Immature natural killer cell (primary cell): ENCODE measurements around the gene LITAF. TPM values are rescaled to one million over a fixed set of nuclear protein-coding genes. Genes with fewer than 3 reads are reported as not detected.

ENCODE experiments used
- DNase-seq, 3 donors: peaks; one replicate each; pipeline ENCODE4 v3.0.0; 2022; ENCODE audit warnings: mixed read lengths in 1 of 3
- H3K27ac Mint-ChIP-seq, 6 donors: one replicate each; pipeline ENCODE4 v1.8.0; 2020; ENCODE audit warnings: mixed read lengths in 6 of 6, mild to moderate bottlenecking in 5 of 6, inconsistent platforms in 4 of 6, moderate library complexity in 3 of 6
- H3K27me3 Mint-ChIP-seq, 3 donors: one replicate each; pipeline ENCODE4 v1.8.0; 2020 to 2021; ENCODE audit warnings: low read depth in 3 of 3, mild to moderate bottlenecking in 3 of 3, mixed read lengths in 3 of 3, moderate library complexity in 3 of 3, inconsistent platforms in 1 of 3
- H3K36me3 Mint-ChIP-seq, 3 donors: one replicate each; pipeline ENCODE4 v1.8.0; 2020; ENCODE audit warnings: mixed read lengths in 3 of 3, inconsistent platforms in 2 of 3, mild to moderate bottlenecking in 2 of 3
- H3K4me1 Mint-ChIP-seq, 2 donors: one replicate each; pipeline ENCODE4 v1.8.0; 2020; ENCODE audit warnings: inconsistent platforms in 2 of 2, mild to moderate bottlenecking in 2 of 2, mixed read lengths in 2 of 2, moderate library complexity in 1 of 2
- H3K4me3 Mint-ChIP-seq, 5 donors: one replicate each; pipeline ENCODE4 v1.8.0; 2020; ENCODE audit warnings: mild to moderate bottlenecking in 5 of 5, mixed read lengths in 5 of 5, inconsistent platforms in 3 of 5, moderate library complexity in 3 of 5
- H3K9me3 Mint-ChIP-seq, 6 donors: one replicate each; pipeline ENCODE4 v1.8.0; 2020; ENCODE audit warnings: mild to moderate bottlenecking in 6 of 6, mixed read lengths in 6 of 6, inconsistent platforms in 4 of 6, moderate library complexity in 3 of 6
- polyA plus RNA-seq, 3 donors: library from polyadenylated mRNA; unstranded; fragments of 300-500 nt; fragmentation: Illumina TruSeq; gene quantifications; one replicate each; pipeline ENCODE4 v1.2.3, GENCODE V29; 2021

LITAF gene
- polyA plus RNA-seq, 3 donors from 2014 or later: 1,031 to 1,827 (median 1,086) TPM

- Mint-ChIP-seq H3K27me3 (peaks cover 2 to 7% (median 4%) of the 10 kb centered on the region in 3 donors), H3K27ac (no peak overlapping the region), H3K4me3 (no peak overlapping the region), H3K36me3 (no peaks in the 10 kb centered on the region), H3K4me1 (peaks cover 35 to 42% of the 10 kb centered on the region in 2 donors), H3K9me3 (no peaks in the 10 kb centered on the region)
- no peak for DNase-seq
These were observed 40.6 kb upstream of the LITAF start for GRCh38 chr16:11627292-11627663.

GRCh38 chr16:11626657-11627291, 40.1 kb upstream of the LITAF start:
- peaks cover 40 to 47% of the 10 kb centered on the region in 2 donors for H3K4me1 Mint-ChIP-seq
- DNase-seq: no peak
- no peaks in the 10 kb centered on the region for H3K36me3 Mint-ChIP-seq
- H3K27ac Mint-ChIP-seq: no peak overlapping the region
- H3K9me3 Mint-ChIP-seq: no peaks in the 10 kb centered on the region
- H3K4me3 Mint-ChIP-seq: peak overlapping the region in 1 of 5 donors; percentile 12
- peaks cover 2 to 9% (median 9%) of the 10 kb centered on the region in 3 donors for H3K27me3 Mint-ChIP-seq

DNA sequence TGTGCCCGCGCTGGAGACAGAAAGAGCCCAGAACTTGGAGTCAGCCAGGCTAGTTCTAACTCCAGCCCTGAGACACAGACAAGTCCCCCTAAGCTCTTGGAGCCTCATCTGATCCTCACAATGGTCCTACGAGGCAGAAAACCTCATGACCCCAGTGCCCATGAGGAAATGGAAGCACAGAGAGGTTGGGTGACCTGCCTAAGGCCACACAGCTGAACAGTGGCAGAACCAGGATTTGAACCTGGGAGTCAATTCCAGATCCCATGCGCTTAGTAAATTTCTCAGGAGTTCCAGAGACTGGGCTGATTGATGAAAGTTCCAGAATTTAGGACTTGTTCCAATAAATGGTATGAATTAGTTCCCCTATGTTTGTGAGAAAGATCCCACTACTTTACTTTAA, 39.0 kb upstream of the LITAF start:
- no peak for DNase-seq
- peak overlapping the region in 4 of 6 donors; percentile 35 to 69 (median 60) for H3K27ac Mint-ChIP-seq
- H3K27me3 Mint-ChIP-seq: peaks cover 2 to 13% (median 12%) of the 10 kb centered on the region in 3 donors
- no peaks in the 10 kb centered on the region for H3K36me3 Mint-ChIP-seq
- peaks cover 50 to 57% of the 10 kb centered on the region in 2 donors for H3K4me1 Mint-ChIP-seq
- no peaks in the 10 kb centered on the region for H3K9me3 Mint-ChIP-seq
- H3K4me3 Mint-ChIP-seq: no peak overlapping the region

GRCh38 chr16:11624636-11625607, 38.2 kb upstream of the LITAF start:
- H3K4me3 Mint-ChIP-seq: peak overlapping the region; percentile 50 to 70 (median 63)
- H3K9me3 Mint-ChIP-seq: no peaks in the 10 kb centered on the region
- H3K36me3 Mint-ChIP-seq: no peaks in the 10 kb centered on the region
- H3K27me3 Mint-ChIP-seq: peaks cover 2 to 14% (median 13%) of the 10 kb centered on the region in 3 donors
- H3K27ac Mint-ChIP-seq: peak overlapping the region; percentile 60 to 82 (median 77)
- H3K4me1 Mint-ChIP-seq: peaks cover 59 to 66% of the 10 kb centered on the region in 2 donors
- DNase-seq: no peak

DNA sequence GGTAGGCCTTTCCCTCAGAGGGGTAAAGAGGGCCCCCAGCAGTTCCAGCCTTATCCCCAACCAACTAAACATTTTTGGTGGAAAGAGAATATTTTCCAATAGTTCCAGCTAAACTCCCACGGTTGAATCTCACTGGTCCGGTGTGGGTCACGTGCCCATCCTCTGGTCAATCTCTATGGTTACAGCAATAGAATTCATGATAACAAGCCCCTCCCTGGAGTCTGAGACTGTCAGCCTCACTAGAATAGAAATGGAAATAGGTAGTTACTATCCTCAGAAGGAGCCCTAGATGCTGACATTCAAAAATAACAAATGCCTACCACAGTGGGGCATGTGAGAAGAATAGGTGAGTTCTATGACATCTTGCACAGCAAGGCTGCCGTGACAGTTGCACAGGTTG, 37.5 kb upstream of the LITAF start:
- Mint-ChIP-seq H3K27me3 (peaks cover 5 to 14% (median 13%) of the 10 kb centered on the region in 3 donors), H3K27ac (peak overlapping the region; percentile 60 to 82 (median 77)), H3K36me3 (no peaks in the 10 kb centered on the region), H3K4me1 (peaks cover 66 to 70% of the 10 kb centered on the region in 2 donors), H3K9me3 (no peaks in the 10 kb centered on the region), H3K4me3 (peak overlapping the region; percentile 50 to 70 (median 63))
- no peak for DNase-seq

DNA sequence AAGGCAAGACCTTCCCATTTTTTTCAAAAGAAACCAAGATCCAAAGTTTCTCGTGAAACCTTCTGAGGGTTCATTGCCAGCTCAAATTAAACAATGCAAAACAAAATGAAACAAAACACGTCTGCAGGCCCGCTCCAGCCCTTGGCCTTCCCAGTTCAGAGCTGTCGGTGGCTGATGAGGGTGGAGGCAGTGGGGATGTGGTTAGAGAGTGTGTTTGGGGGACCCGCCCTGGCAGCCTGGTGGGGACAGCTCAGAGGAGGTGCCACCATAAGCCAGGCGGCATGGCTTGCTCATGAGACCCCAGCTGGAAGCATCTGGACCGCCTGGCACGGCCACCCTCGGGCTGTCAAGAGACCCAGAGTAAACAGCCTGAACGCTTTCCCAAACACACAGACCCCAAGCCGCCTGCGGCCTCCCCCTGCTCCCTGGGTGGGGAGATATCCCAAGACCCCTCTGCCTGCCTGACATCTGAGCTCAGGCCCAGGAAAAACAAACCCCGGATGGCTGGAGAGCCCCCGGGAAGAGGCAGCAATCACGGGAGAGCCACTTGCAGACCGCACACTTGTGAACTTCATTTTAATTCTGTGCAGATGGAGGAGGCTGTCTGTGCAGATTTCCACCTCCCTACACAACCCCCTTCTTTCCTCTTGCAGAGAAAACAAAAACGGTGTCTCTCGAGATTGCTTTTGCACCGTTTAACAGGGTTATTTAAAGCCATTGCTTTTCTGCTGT, 35.4 kb upstream of the LITAF start:
- H3K27me3 Mint-ChIP-seq: peaks cover 5 to 14% (median 13%) of the 10 kb centered on the region in 3 donors
- H3K27ac Mint-ChIP-seq: peak overlapping the region; percentile 94 to 100 (median 98)
- H3K36me3 Mint-ChIP-seq: no peaks in the 10 kb centered on the region
- DNase-seq: peak; percentile 81 to 86 (median 83)
- H3K9me3 Mint-ChIP-seq: no peaks in the 10 kb centered on the region
- H3K4me1 Mint-ChIP-seq: peaks cover 79% of the 10 kb centered on the region in 2 donors
- peak overlapping the region; percentile 80 to 97 (median 87) for H3K4me3 Mint-ChIP-seq

DNA sequence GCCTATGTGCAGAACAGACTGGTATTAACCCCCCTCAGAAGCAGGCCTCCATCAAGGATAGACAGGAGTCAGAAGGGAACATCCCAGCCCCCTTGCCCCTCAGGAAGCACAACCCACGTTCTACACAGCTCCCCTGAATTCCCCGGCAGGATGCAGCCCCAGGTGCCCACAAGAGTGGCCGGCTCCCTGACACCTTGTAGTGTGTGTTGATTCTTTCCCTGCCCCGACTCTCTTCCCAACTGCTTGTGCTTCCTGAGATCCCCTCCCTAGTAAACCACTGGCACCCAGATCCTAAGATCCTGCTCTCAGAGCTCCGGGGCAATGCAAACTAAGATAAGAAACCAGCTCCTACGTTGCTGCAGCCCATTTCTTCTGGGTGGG, 34.8 kb upstream of the LITAF start:
- peak overlapping the region; percentile 80 to 97 (median 87) for H3K4me3 Mint-ChIP-seq
- H3K4me1 Mint-ChIP-seq: peaks cover 79% of the 10 kb centered on the region in 2 donors
- DNase-seq: no peak
- H3K27ac Mint-ChIP-seq: peak overlapping the region; percentile 94 to 100 (median 98)
- peaks cover 5 to 13% (median 12%) of the 10 kb centered on the region in 3 donors for H3K27me3 Mint-ChIP-seq
- no peaks in the 10 kb centered on the region for H3K9me3 Mint-ChIP-seq
- H3K36me3 Mint-ChIP-seq: no peaks in the 10 kb centered on the region

DNA sequence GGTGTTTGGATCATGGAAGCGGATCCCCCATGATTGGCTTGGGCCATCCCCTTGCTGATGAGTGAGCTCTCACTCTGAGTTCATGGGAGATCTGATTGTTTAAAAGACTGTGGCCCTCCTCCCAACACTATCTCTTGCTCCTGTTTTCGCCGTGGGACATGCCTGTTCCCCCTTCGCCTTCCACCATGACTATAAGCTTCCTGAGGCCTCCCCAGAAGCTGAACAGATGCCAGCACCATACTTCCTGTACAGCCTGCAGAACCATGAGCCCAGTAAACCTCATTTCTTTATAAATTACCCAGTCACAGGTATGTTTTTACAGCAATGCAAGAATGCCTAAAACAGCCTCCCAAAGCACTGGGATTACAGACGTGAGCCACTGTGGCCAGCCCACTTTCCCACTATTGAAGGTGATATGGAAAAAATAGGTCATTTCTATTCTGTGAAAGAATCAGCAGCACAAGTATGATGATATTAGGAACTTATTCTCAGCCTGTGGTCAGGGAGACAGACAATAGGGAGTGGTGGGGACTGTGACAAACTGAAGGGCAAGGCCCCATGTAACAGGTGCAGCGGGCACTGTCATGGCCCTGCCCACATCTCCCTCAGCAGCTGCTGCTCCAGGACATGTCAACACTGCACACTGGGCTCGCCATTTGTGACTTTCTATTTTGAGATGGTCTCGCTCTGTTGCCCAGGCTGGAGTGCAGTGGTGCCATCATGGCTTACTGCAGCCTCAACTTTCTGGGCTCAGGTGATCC, 33.7 kb upstream of the LITAF start:
- H3K27me3 Mint-ChIP-seq: peaks cover 5 to 12% (median 11%) of the 10 kb centered on the region in 3 donors
- DNase-seq: no peak
- peak overlapping the region; percentile 30 to 86 (median 83) for H3K4me3 Mint-ChIP-seq
- peaks cover 71 to 74% of the 10 kb centered on the region in 2 donors for H3K4me1 Mint-ChIP-seq
- H3K36me3 Mint-ChIP-seq: no peaks in the 10 kb centered on the region
- H3K9me3 Mint-ChIP-seq: no peaks in the 10 kb centered on the region
- peak overlapping the region; percentile 92 to 100 (median 96) for H3K27ac Mint-ChIP-seq

- H3K27ac Mint-ChIP-seq: peak overlapping the region; percentile 92 to 100 (median 96)
- DNase-seq: peak; percentile 58 to 71 (median 69)
- peaks cover 9 to 11% (median 10%) of the 10 kb centered on the region in 3 donors for H3K27me3 Mint-ChIP-seq
- H3K4me1 Mint-ChIP-seq: peaks cover 67 to 69% of the 10 kb centered on the region in 2 donors
- H3K9me3 Mint-ChIP-seq: no peaks in the 10 kb centered on the region
- no peaks in the 10 kb centered on the region for H3K36me3 Mint-ChIP-seq
- H3K4me3 Mint-ChIP-seq: peak overlapping the region; percentile 30 to 86 (median 83)
These were observed 32.7 kb upstream of the LITAF start for GRCh38 chr16:11619327-11619851.

GRCh38 chr16:11618107-11618717, 31.5 kb upstream of the LITAF start:
- Mint-ChIP-seq H3K4me3 (peak overlapping the region in 3 of 5 donors; percentile 18 to 40 (median 27)), H3K27ac (peak overlapping the region; percentile 49 to 100 (median 90)), H3K9me3 (no peaks in the 10 kb centered on the region), H3K4me1 (peaks cover 70% of the 10 kb centered on the region in 2 donors), H3K27me3 (peaks cover 9 to 15% (median 10%) of the 10 kb centered on the region in 3 donors), H3K36me3 (no peaks in the 10 kb centered on the region)
- no peak for DNase-seq

- H3K27ac Mint-ChIP-seq: peak overlapping the region in 3 of 6 donors; percentile 28 to 66 (median 45)
- no peaks in the 10 kb centered on the region for H3K9me3 Mint-ChIP-seq
- peaks cover 3 to 10% (median 4%) of the 10 kb centered on the region in 3 donors for H3K27me3 Mint-ChIP-seq
- H3K4me3 Mint-ChIP-seq: peak overlapping the region in 2 of 5 donors; percentile 29 to 32
- DNase-seq: no peak
- no peaks in the 10 kb centered on the region for H3K36me3 Mint-ChIP-seq
- H3K4me1 Mint-ChIP-seq: peaks cover 61 to 63% of the 10 kb centered on the region in 2 donors
These were observed 29.2 kb upstream of the LITAF start for GRCh38 chr16:11615748-11616447.
